AG08395 (cell line): ENCODE data around the gene CCNA2.

ENCODE experiments used
- DNase-seq: peaks from one replicate; pipeline ENCODE4 v3.0.0; 2012; ENCODE audit warnings: mixed read lengths, low spot score

The CCNA2 gene

DNA sequence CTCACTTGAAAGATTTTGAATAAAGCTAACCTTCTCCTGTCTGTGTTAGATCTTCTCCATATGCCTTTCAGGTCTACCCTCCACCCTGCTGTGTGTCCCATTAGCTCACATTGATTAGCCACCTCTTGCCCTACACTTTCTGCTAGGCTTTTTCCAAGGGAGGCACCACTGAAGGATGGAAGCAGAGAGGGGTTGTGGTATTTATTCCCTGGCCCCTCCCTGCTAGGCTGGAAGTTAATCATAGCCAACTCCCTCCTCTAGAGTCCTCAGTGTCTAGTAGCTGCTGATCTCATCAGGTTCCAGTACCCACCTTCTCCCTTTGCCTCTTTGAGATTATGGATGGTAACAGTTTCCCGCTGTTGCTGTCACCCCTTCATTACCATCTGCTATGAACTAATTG, 49.8 kb downstream of the CCNA2 start:
- no peak for DNase-seq

- DNase-seq = no peak
These were observed 51.8 kb downstream of the CCNA2 start for GRCh38 chr4:121771869-121772268.

- DNase-seq = no peak
These were observed 54.3 kb downstream of the CCNA2 start for GRCh38 chr4:121769341-121769740.

DNA sequence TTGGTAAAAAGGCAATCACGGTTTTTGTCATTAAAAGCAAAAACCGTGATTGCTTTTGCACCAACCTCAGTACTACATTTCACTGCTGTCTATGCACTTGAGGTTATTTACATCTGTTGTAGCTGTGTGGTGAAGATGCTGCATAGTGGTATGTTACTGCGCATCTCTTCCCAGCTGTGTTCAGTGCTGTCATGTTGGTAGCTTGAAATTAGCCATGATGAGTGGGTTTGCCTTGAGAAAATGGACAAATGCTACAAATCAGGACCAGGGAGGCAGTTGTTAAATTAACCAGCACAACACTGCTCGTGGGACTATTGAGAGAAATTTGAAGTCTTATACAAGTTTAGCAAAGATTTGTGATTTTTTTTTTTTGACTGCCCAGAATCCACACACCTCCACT, 56.5 kb downstream of the CCNA2 start:
- no peak for DNase-seq
